ENCODE data around the gene C1QTNF6. TPM values are rescaled to one million over a fixed set of nuclear protein-coding genes. Genes with fewer than 3 reads are reported as not detected.
"Not testable (repeated sequence)": the region's sequence is repeated elsewhere in the genome, so short reads cannot be mapped to it uniquely, and the experiment has no call there.

C1QTNF6 gene
- polyA plus RNA-seq, 12 donors = 8.2 to 30.3 (median 17.5) TPM; not detected in 1

GRCh38 chr22:37209140-37209845, 21.2 kb upstream of the C1QTNF6 start:
- no peak for DNase-seq

GRCh38 chr22:37208401-37209139, 20.5 kb upstream of the C1QTNF6 start:
- DNase-seq = no peak

DNA sequence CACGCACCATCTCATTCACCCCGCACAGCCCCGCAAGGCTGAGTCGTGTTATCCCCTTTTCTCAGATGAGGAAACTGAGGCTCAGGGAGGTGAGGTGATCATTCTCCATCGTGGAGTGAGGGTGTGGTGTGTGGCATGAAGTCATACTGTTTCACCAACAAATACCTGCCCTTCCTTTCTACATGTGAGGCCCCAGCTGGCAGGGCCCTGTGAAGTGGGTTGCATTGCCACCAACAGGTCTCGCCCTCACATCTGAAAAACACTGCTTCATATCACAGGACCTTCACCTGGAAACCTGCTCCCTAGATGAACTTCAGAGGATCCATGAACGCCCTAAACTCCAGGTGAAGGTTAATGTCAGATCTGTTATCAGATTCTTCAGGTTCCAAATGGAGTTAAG, 19.9 kb upstream of the C1QTNF6 start:
- DNase-seq = no peak

- DNase-seq = no peak
Observed at GRCh38 chr22:37206841-37207821, 19.1 kb upstream of the C1QTNF6 start.

DNA sequence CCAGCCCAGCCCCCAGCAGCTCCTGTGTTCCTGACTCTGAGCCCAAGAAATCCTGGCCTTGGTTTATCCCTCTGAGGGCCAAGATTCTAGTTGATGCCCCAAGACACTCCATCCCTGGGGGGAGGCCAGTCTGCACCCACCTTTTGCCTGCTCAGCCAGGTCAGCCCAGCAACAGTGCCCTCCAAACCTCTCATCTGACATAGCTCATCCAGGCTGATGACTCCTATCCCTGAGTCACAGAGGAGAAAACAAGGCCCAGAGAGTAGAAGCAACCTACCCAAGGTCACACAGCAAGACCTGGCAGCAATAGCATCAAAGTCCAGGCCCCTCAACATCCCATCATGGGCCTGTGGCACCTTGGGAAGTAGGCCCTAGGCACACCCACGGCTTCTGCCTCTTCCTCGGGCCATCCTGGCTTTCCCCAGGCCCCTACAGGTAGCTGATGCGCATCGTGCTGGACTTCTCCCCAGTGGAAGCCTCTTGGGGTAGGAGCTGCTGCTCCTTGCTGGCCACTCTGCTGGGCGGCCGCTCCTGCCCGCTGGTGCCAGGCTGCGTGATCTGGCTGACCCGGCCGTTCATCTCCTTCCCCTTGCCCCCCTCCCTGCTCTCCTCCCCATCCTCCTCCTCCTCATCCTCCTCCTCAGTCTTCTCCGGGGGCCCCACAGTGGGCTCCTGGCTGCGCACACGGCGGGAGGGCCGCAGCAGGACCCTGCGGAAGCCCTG, 18.2 kb upstream of the C1QTNF6 start:
- no peak for DNase-seq

DNA sequence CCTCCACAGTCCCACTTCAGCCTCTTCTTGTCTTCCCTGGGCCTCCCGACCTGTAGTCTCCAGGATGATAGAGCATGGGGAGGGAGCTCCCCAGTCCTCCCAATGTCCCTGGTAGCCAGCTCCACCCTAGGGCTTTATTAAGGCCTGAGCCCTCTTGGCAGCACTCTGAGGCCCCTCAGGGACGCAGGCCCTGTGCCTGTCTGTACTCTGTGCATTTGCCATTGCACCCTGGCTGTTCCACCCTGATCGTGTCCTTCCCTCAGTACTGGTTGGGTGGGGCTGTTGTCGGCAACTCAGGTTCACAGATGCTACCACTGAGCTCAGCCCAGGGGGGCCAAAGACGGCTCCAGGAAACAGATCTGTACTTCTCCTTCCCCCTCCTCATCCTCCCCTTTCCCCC, 17.0 kb upstream of the C1QTNF6 start:
- no peak for DNase-seq

GRCh38 chr22:37204045-37204655, 16.1 kb upstream of the C1QTNF6 start:
- no peak for DNase-seq

- no peak for DNase-seq
Observed at GRCh38 chr22:37203354-37204044, 15.5 kb upstream of the C1QTNF6 start.

DNA sequence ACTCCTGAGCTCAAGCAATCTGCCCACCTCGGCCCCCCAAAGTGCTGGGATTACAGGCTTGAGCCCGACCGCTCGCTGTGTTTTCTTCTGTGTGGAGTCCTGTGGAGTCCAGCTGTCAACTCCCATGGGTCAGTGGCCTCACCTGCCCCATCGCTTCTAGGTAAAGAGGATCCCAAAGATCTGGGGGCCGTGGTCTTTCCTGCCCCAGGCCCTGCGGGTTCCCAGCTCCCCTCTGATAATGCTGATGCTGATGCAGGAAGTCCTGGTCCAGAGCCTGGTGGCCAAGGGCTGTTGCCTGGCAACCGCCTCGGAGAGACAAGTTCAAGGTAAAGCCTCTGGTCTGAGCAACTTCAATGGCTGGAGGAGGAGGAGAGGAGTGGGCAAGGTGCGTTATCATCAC, 14.7 kb upstream of the C1QTNF6 start:
- no peak for DNase-seq

DNA sequence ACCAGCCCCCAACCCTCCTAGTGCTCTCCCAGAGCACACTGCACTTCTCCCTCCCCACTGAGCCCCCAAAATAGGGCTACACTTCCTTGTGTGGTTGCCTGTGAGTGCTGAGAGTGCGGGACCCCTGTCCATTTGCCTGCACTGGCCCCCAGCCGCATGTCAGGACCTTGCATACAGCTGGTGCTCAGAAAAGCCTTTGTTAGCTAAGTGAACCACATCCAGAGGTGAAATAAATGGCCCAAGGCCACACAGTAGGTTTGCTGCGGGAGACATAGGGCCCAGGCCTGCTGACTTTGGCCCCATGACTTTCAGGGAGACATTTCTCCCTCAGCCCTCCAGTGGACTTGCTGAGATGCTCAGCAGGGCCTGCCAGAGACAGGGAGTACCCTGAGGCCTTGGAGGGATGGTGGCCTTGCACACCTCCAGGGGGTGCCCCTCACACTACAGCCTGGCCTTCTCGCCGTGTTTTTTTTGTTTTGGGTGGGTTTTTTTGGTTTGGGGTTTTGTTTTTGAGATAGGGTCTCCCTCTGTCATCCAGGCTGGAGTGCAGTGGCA, 14.0 kb upstream of the C1QTNF6 start:
- no peak for DNase-seq

DNA sequence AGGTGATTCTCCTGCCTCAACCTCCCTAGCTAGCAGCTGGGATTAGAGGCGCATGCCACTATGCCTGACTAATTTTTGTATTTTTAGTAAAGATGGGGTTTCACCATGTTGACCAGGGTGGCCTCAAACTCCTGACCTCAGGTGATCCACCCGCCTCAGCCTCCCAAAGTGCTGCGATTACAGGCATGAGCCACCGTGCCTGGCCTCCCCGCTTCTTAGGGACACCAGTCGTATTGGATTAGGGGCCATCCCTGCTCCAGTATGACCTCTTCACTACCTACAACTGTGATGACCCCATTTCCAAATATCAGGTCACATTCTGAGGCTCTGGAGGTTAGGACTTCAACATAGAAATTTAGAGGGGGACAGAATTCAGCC, 13.4 kb upstream of the C1QTNF6 start:
- not testable (repeated sequence) for DNase-seq

- DNase-seq = no peak
Observed at GRCh38 chr22:37199760-37200108, 11.7 kb upstream of the C1QTNF6 start.

DNA sequence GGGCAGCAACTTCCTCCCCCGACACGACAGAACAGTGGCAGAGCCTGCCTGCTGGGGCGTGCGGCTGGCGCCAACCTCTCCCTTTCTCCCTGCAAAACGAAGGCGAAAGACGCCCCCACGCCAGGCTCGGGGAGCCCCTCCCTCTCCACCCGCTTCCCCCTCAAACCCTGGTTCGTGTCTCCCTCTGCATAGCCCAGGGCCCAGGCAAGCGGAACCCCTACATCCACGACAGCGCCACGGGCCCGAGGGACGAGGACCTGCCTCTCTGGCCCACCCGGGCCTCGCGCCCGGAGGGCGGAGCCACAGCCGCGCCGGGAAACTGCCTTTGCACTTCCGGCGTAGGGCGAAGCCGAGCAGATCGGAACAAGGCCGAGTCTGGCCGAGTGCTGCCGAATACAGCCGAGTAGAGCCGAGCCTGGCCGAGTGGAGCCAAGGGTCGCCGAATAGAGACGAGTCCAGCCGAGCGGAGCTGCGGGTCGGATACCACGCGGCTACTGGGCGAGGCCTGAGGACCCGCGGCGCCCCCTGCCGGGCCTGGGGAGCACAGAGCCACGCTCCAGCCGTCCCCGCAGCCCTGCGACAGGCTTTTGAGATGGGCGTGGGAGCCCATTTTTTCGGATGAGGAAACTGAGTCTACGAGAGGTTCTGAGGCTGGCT, 11.2 kb upstream of the C1QTNF6 start:
- DNase-seq = peak; percentile 99

- DNase-seq = peak; percentile 90
Observed at GRCh38 chr22:37198258-37199102, 10.4 kb upstream of the C1QTNF6 start.

GRCh38 chr22:37197451-37198257, 9.6 kb upstream of the C1QTNF6 start:
- DNase-seq = no peak

DNA sequence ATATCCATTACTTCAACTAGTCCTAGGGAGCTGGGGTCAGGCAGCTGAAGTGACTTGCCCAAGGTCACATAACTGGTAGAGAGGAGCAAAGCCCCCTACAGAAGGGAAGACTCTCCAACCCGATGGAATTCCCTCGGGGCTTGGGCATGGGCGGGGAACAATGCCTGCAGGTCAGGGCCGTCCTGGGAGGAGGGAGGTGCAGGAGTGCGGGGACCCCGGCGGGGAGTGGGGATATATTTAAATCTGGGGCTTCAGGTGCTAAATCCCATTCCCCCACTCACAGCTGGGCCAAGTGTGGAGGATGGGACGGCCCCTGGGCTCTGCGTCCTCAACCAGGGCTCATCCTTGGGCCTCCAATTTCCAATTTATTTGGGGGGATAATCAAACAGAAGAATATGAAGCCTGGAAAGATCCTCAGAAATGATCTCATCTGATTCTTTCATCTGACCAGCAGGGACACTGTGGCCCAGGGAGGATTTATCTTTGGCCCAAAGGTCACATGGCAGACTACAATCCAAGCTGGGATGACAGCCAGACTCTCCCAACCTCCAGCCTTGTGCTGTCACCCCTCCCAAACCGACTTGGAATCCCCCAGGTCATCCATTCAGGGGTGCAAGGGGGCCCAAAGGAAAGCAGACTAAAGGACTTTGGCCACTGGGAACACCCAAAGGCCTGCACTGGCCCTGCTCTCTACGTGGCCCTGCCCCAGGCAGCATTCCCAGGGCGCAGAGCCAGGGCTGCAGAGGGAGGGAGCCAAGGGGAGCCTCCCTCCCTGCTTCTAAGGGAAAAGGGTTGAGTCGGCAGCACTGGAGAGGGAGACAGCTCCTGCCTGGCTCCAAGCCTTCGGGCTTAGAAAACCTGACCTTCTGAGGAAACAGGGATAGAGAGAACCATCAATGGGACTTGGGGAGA, 8.7 kb upstream of the C1QTNF6 start:
- DNase-seq = peak; percentile 77

GRCh38 chr22:37195921-37196320, 7.9 kb upstream of the C1QTNF6 start:
- DNase-seq = no peak
